Brain pericyte (primary cell): ENCODE data around the gene NEURL1.

Source experiments
- DNase-seq: peaks from one replicate; pipeline ENCODE4 v3.0.0-alpha.2; 2012; ENCODE audit warnings: low read depth, low spot score

NEURL1 gene

DNA sequence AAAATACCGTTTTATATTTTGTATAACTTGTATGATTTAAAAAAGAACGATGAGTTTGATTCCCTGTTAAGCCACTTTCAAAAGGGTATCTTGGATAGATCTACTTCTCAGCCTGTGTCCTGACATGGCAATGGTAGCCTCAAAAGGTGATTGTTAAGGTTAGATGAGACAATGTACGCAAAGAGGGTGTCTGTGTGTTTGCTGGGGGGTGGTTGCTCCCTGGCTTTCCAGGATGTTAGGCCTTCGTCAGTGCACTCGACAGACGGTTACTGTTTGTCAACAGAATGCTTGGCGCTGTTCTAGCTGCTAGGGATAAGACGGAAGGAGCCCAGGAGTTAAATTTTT, 90.3 kb downstream of the NEURL1 start:
- no peak for DNase-seq

DNA sequence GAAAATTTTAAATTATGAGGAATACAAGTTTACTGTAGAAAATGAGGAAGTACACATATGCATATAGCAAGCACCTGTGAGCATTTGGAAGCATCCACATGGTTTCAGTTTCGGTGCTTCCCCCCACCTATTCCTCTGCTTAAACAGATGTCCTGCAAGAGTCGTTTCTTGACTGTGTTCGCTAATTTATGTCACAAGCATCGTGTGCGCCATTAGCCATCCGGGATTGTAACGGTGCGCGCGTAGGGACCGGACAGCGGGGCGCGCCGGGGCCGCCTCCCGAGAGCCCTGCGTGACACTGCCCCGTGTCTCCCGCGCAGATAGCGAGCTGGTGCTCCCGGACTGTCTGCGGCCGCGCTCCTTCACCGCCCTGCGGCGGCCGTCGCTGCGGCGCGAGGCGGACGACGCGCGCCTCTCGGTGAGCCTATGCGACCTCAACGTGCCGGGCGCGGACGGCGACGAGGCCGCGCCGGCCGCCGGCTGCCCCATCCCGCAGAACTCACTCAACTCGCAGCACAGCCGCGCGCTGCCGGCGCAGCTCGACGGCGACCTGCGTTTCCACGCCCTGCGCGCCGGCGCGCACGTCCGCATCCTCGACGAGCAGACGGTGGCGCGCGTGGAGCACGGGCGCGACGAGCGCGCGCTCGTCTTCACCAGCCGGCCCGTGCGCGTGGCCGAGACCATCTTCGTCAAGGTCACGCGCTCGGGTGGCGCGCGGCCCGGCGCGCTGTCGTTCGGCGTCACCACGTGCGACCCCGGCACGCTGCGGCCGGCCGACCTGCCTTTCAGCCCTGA, 90.9 kb downstream of the NEURL1 start:
- DNase-seq = no peak

DNA sequence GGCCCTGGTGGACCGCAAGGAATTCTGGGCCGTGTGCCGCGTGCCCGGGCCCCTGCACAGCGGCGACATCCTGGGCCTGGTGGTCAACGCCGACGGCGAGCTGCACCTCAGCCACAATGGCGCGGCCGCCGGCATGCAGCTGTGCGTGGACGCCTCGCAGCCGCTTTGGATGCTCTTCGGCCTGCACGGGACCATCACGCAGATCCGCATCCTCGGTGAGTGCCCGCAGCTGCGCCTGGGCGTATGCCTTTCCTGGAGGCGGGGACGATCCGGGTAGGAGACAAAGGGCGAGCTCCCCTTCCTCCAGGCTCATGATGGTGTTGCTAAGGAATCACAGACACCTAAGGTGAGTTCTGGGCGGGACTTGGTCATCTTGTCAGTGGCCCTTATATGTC, 91.5 kb downstream of the NEURL1 start:
- no peak for DNase-seq

GRCh38 chr10:103587073-103587472, 93.6 kb downstream of the NEURL1 start:
- no peak for DNase-seq

GRCh38 chr10:103589074-103589630, 95.6 kb downstream of the NEURL1 start:
- DNase-seq = no peak

DNA sequence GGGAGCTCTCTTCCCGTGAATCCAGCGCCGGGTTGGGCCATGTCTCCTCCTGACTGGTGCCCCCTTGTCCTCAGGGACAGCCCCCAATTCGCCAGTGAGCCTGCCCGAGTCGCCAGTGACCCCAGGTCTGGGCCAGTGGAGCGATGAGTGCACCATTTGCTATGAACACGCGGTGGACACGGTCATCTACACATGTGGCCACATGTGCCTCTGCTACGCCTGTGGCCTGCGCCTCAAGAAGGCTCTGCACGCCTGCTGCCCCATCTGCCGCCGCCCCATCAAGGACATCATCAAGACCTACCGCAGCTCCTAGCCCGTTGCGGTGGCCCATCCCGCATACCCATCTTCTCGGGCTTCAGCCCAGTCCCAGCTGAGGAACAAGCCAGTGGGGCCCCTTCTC, 96.6 kb downstream of the NEURL1 start:
- no peak for DNase-seq

DNA sequence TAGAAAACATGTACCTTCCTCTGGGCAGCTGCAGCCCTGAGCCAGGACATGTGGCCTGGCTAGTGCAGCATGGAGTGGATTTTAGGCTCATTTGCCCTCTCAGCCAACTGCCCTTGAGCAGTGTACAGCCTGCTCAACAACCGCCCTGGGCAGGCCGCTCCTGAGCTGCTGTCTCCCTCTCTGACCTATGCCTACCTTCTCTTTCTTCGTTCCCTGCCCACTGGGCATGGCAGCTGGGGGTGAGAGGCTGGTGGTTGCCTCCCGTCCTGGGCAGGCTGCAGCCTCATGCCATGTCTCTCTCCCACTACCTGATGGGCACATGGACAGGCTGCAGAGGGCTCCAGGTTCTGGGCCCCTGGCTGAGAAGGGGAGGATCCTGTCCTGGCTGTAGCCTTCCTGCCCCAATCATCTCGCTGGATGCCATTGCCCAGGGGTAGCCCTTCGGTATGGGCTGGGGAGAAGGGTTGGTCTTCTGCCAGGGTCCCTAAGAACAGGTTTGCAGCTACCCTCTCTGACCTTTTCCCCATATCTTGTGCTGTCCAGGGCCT, 97.3 kb downstream of the NEURL1 start:
- no peak for DNase-seq

DNA sequence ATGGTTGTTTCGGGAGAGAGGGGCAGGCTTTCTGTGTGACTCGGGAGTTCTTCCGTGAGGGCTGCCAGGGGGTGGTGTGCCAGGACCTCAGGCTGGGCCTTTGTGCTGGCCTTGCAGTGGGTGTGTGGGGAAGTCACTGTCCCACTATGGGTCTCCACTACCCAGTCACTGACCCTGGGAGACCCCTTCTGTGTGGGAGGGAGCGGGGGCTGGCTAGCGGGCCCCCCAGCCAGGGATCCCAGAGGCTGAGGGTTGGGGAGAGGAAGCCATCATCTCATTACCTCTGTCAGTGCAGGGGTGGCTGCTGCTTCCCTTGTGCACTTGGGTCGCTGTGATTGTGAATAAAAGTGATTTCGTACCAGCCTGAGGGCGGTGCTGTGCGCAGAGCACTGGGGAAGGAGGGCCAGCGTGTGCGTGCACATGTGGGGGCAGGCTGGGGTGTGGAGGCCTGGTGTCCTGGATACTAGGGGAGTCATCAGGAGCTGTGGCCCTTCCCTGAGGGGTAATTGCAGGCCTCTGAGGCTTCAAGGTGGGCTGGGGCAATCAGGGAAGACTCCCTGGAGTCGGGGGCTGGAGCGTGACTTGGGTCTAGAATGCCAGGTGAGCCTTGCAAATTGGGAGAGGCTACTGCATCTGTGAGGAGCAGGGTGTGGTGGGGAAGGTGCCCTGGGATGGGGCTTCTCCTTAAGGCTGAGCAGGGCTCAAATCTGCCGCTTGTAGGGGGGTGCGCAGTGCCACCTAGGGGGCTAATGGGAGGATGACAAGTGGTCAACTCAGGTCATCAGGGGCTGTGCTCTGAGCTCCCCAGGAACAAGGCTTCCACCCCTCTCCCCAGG, 98.9 kb downstream of the NEURL1 start:
- DNase-seq = no peak

GRCh38 chr10:103593022-103593570, 99.6 kb downstream of the NEURL1 start:
- DNase-seq = no peak

- no peak for DNase-seq
Measured at GRCh38 chr10:103595933-103596726, 102.6 kb downstream of the NEURL1 start.

GRCh38 chr10:103597003-103597402, 103.5 kb downstream of the NEURL1 start:
- DNase-seq = no peak

DNA sequence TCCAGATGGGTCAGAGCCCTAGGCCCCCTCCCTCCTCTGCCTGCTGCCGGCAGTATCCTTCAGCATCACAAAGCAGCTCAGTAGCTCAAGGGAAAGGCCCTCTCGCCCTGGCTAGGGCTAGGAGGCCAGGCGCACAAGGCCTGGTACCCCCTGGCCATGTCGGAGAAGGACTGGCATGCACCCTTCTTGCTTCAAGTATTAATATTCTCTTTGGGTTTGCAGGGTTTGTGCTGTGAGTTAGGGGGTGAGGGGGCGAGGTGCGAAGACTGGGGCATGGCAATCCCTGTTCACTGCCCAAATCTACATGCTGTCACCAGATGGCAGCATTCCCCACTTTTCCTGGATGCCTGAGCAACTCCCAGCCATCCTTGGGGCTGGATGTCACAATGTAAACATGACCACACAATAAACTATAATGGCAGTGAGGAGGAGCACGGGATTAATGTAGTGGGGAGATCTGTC, 105.2 kb downstream of the NEURL1 start:
- peak; percentile 39 for DNase-seq

- DNase-seq = no peak
Measured at GRCh38 chr10:103599211-103599610, 105.7 kb downstream of the NEURL1 start.

GRCh38 chr10:103599907-103600306, 106.4 kb downstream of the NEURL1 start:
- DNase-seq = no peak

- DNase-seq = no peak
Measured at GRCh38 chr10:103600325-103600724, 106.8 kb downstream of the NEURL1 start.

DNA sequence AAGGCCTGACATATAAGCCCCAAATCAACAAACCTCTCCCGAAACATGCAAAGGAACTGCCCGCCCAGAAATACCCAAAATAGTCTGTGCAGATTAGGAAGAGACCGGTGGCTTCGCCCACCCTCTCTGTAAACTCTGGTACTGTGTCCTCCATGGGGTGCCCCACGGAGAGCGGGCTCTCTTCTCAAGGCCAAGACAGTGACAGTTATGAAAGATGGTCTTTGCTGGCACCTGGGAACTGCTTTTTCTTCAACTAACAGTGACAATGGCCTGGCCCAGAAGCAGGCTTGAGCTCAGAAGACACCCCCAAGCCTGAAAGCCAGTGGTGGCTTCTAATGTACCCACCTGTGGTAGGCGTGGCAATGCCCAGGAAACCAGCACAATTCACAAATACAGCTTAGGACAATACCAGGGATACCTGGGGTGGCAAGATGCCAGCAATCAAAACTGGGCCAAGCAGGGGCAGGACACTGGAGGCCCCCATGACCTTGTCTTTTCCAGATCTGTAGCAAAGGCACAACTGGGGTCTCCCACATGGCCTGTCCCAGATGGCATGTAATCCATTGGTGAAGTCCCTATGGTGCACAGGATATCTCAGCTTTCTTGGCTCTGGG, 107.6 kb downstream of the NEURL1 start:
- no peak for DNase-seq

DNA sequence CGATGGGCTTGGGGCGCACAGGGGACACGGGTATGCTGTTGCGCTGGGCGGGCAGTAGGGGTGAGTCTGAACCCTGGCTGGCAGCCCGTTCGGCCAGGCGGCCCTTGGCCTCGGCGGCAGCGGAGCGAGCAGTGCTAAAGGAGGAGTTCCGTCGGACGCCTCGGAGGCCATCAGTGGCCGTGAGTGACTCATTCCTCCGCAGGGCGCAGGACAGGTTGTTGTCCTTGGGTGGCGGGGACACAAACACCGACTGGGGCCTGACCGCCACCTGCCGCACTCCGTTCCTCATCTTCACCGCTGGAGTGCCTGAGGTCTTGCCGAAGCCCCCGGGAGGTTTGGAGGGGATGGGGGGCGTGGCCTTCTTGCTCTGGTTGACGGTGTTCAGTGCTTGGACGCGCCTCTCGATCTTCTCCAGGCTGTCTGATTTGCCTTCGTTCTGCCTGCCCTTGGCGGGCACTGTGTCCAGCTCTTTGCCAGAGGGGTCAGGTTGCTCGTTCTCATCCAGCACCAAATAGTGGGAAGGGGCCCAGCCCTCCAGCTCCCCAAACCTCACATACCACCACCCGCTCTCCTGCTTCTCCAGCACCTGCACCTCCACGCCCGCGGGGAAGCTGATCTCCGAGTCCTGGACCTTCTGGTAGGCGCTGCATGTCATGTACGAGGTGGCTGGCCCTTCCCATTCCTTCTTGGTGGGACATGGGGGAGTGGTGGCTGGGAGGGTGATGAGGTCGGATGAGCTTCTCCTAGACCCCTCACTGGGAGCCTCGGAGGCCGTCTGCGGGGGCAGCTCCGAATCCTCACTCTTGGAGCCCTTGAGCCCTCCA, 108.7 kb downstream of the NEURL1 start:
- no peak for DNase-seq

GRCh38 chr10:103602852-103603155, 109.3 kb downstream of the NEURL1 start:
- DNase-seq = no peak

GRCh38 chr10:103603382-103603781, 109.9 kb downstream of the NEURL1 start:
- no peak for DNase-seq
